Measurements from ENCODE around the gene AIDA. TPM values are rescaled to one million over a fixed set of nuclear protein-coding genes. Genes with fewer than 3 reads are reported as not detected.

AIDA gene
- total and polyA plus RNA-seq, 2 experiments from 2014 or later = 51.1 to 103 TPM

GRCh38 chr1:222736470-222736869 is 24.2 kb upstream of the AIDA start:
- no peaks in the 10 kb centered on the region for H4K20me1 ChIP-seq (replicated peaks; ENCODE audit: insufficient read depth)
- H3K4me2 ChIP-seq = peak overlapping the region; percentile 49
- Mint-ChIP-seq H3K9me3 (no peaks in the 10 kb centered on the region), H3K4me3 (peak overlapping the region; percentile 49; the same call in 2 of the 3 replicates), H3K4me1 (peaks cover 10% of the 10 kb centered on the region), H3K27me3 (ENCODE audit: insufficient read depth, low read depth, poor library complexity) (no peaks in the 10 kb centered on the region), H3K36me3 (ENCODE audit: low read depth) (peaks cover 14% of the 10 kb centered on the region; the same call in 2 of the 3 replicates), H3K27ac (peak overlapping the region; percentile 84; the same call in 1 of the 2 replicates)
- TF ChIP-seq REST (IDR thresholded peaks at IDR 0.05; ENCODE audit: unreplicated experiment) (no peak), ZNF462 (CRISPR knock-in tag; IDR thresholded peaks at IDR 0.05) (0 out of 2 replicates have a peak, but pooled peaks have one; percentile 31), NANOG (IDR thresholded peaks at IDR 0.05; ENCODE audit: borderline replicate concordance) (0 out of 2 replicates have a peak, but pooled peaks have one; percentile 14)
- H3F3A ChIP-seq (replicated peaks; ENCODE audit: low read depth) = no peaks in the 10 kb centered on the region
- H3K36me3 ChIP-seq (ENCODE audit: insufficient read depth) = peaks cover 25% of the 10 kb centered on the region; the same call in 1 of the 2 replicates
- ATAC-seq (peak; percentile 100), DNase-seq (ENCODE audit: low spot score) (peak; percentile 86)
- H3K27ac ChIP-seq (ENCODE audit: low read depth) = no peak overlapping the region
- H3K4me1 ChIP-seq (ENCODE audit: insufficient read depth) = peaks cover 18% of the 10 kb centered on the region
- H3K4me3 ChIP-seq = no peak overlapping the region
- no peaks in the 10 kb centered on the region for H3K9me2 ChIP-seq (ENCODE audit: insufficient read depth)
- H3K79me2 ChIP-seq (replicated peaks; ENCODE audit: insufficient read depth) = no peaks in the 10 kb centered on the region
- H3K27me3 ChIP-seq (ENCODE audit: insufficient read depth) = no peaks in the 10 kb centered on the region
- H2AFZ ChIP-seq = no peak overlapping the region

Measured in GM23338 (cell line).